Measurements from ENCODE around the gene OGDHL. TPM values are rescaled to one million over a fixed set of nuclear protein-coding genes. Genes with fewer than 3 reads are reported as not detected.

OGDHL gene
- under 1 TPM; 0.40 to 0.68 TPM for total RNA-seq

DNA sequence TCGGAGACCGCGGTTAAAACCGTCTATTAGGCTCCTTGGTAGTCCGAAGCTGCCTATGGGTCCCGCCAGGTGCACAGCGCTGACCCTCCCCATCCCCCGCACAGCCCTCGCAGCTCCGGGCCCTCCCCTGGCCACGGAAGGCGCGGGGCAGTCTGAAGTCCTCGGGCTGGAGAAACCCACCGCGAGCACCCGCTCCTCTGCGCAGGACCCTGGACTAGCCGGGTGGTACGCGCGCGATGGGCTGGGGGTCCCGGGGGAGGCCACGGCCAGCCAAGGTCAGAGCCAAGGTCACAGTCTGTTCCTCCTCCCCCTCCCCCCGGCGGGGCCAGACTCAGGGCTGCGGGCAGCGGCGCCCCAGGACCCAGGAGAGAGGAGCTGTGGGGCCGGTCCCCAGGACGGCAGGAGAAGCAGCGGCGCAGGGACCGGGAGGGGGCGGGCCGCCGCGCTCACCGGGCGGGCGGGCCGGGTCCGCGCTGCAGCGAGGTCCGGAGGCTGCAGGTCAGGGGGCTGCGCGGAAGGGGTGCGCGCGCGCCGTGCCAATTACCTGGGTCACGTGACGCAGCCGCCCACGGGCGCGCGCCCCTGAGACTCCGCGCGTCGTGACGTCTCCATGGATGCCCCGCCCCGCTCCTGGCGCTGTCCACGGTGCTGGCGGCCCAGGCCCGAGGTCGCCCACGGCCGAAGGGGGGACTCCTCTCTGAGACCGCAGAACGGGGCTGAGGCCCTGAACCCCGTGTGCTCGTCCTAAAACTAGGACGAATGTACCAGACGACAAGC, at the start of gene OGDHL:
TSS of gene OGDHL (minus strand) at position 535 of the 777 bp plus-strand sequence. CDS start 3,731 bp downstream, outside the sequence.
- H3K9me3 Mint-ChIP-seq: peaks cover 5% of the 10 kb centered on the region
- POLR2A ChIA-PET: no interaction called here
- DNase-seq (peak; percentile 73), ATAC-seq (peak; percentile 90)
- CTCF ChIA-PET: no interaction called here
- H3K36me3 Mint-ChIP-seq (ENCODE audit: low read depth): no peaks in the 10 kb centered on the region
- H3K4me3 Mint-ChIP-seq: peak within 1 kb of the TSS; percentile 40
- intact Hi-C loops (cut with micrococcal nuclease): loop anchor here (10.0 kb wide), 1 partner anchor 157 kb away; no protein-coding TSS in a partner anchor
- TF ChIP-seq, protein P1, sequence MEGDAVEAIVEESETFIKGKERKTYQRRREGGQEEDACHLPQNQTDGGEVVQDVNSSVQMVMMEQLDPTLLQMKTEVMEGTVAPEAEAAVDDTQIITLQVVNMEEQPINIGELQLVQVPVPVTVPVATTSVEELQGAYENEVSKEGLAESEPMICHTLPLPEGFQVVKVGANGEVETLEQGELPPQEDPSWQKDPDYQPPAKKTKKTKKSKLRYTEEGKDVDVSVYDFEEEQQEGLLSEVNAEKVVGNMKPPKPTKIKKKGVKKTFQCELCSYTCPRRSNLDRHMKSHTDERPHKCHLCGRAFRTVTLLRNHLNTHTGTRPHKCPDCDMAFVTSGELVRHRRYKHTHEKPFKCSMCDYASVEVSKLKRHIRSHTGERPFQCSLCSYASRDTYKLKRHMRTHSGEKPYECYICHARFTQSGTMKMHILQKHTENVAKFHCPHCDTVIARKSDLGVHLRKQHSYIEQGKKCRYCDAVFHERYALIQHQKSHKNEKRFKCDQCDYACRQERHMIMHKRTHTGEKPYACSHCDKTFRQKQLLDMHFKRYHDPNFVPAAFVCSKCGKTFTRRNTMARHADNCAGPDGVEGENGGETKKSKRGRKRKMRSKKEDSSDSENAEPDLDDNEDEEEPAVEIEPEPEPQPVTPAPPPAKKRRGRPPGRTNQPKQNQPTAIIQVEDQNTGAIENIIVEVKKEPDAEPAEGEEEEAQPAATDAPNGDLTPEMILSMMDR (IDR thresholded peaks at IDR 0.05): no peak
- H3K27ac Mint-ChIP-seq: no peak within 1 kb of the TSS
- H3K27me3 Mint-ChIP-seq: peaks cover 34% of the 10 kb centered on the region
- H3K4me1 Mint-ChIP-seq (ENCODE audit: low read depth): no peaks in the 10 kb centered on the region

DNA sequence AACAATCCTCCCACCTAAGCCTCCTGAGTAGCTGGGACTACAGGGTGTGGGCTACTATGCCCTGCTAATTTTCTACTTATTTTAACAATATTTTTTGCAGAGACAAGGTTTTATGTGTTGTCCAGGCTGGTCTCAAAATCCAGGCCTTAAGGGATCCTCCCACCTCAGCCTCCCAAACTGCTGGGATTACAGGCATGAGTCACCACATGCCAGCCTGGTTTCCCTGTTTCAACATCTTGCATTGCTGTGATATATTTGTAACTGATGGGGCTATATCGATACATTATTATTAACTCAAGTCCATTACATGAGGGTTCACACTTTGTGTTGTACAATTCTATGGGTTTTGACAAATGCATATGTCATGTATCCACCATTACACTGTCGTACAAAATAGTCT, 41.9 kb upstream of the OGDHL start:
- DNase-seq: no peak
- intact Hi-C loops (cut with micrococcal nuclease): no loop called here
- no peak for ATAC-seq
- CTCF ChIA-PET: no interaction called here
- no peak overlapping the region for H3K4me3 Mint-ChIP-seq
- H3K27ac Mint-ChIP-seq: no peak overlapping the region
- H3K27me3 Mint-ChIP-seq: peaks cover 3% of the 10 kb centered on the region
- TF ChIP-seq, protein P1 (IDR thresholded peaks at IDR 0.05): no peak
- no peaks in the 10 kb centered on the region for H3K4me1 Mint-ChIP-seq (ENCODE audit: low read depth)
- H3K9me3 Mint-ChIP-seq: peaks cover 2% of the 10 kb centered on the region
- no peaks in the 10 kb centered on the region for H3K36me3 Mint-ChIP-seq (ENCODE audit: low read depth)
- POLR2A ChIA-PET: no interaction called here

DNA sequence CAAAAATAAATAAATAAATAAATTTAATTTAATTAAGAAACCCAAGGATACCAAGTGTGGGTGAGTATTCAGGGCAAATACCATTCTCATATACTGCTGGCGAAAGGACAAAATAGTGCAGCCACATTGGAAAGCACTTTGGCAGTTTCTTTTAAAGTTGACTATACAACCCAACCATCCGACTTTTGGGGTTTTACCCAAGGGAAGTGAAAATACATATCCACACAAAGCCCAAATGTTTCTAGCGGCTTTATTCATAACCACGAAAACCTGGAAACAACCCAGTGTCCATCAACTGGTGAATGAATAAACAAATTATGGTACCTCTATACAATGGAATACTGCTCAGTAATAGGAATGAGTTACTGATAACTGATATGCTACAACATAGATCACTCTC, 36.2 kb upstream of the OGDHL start:
- no peaks in the 10 kb centered on the region for H3K36me3 Mint-ChIP-seq (ENCODE audit: low read depth)
- intact Hi-C loops (cut with micrococcal nuclease): no loop called here
- ChIA-PET POLR2A (no interaction called here), CTCF (no interaction called here)
- H3K9me3 Mint-ChIP-seq: no peaks in the 10 kb centered on the region
- TF ChIP-seq, protein P1 (IDR thresholded peaks at IDR 0.05): no peak
- no peak overlapping the region for H3K27ac Mint-ChIP-seq
- H3K4me3 Mint-ChIP-seq: no peak overlapping the region
- DNase-seq (no peak), ATAC-seq (no peak)
- peaks cover 2% of the 10 kb centered on the region for H3K27me3 Mint-ChIP-seq
- no peaks in the 10 kb centered on the region for H3K4me1 Mint-ChIP-seq (ENCODE audit: low read depth)

DNA sequence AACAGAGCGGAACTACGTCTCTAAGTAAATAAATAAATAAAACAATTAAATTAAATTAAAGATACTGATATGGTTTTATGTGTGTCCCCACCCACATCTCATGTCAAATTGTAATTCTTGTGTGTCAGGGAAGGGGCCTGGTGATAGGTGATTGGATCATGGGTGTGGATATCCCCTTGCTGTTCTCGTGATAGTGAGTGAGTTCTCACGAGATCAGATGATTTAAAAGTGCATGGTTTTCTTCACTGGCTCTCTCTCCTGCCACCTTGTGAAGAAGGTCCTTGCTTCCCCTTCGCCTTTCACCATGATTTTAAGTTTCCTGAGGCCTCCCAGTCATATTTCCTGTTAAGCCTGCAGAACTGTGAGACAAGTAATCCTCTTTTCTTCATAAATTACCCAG, 29.0 kb upstream of the OGDHL start:
- intact Hi-C loops (cut with micrococcal nuclease): no loop called here
- Mint-ChIP-seq H3K27me3 (peaks cover 2% of the 10 kb centered on the region), H3K27ac (no peak overlapping the region), H3K36me3 (ENCODE audit: low read depth) (no peaks in the 10 kb centered on the region), H3K9me3 (no peaks in the 10 kb centered on the region), H3K4me1 (ENCODE audit: low read depth) (no peaks in the 10 kb centered on the region), H3K4me3 (no peak overlapping the region)
- no peak for ATAC-seq
- TF ChIP-seq, protein P1 (IDR thresholded peaks at IDR 0.05): no peak
- ChIA-PET CTCF (no interaction called here), POLR2A (no interaction called here)
- DNase-seq: no peak

DNA sequence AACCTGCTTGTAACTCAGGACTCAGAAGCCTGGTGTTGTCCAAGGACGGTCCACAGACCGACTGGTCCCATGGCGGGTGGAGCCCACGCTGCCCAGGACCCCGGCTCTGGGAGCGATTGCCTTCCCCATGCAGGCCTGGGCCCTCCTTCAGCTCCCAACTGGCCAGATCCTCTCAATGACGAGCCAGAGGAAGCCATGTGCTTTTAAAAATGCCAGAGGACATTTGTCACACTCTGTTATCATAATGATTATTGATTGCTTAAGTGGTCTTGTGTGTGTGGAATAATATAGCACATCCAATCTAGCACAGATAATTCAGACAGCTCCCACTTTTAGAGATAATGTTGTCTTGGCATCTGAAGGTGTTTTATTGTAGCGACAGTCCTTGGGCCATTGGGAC, 22.6 kb upstream of the OGDHL start:
- H3K9me3 Mint-ChIP-seq: no peaks in the 10 kb centered on the region
- ATAC-seq (no peak), DNase-seq (no peak)
- no peak overlapping the region for H3K4me3 Mint-ChIP-seq
- H3K36me3 Mint-ChIP-seq (ENCODE audit: low read depth): no peaks in the 10 kb centered on the region
- H3K27ac Mint-ChIP-seq: no peak overlapping the region
- intact Hi-C loops (cut with micrococcal nuclease): no loop called here
- ChIA-PET CTCF (no interaction called here), POLR2A (no interaction called here)
- H3K4me1 Mint-ChIP-seq (ENCODE audit: low read depth): no peaks in the 10 kb centered on the region
- H3K27me3 Mint-ChIP-seq: peaks cover 3% of the 10 kb centered on the region
- TF ChIP-seq, protein P1 (IDR thresholded peaks at IDR 0.05): no peak

All from activated CD8-positive, alpha-beta T cell treated with anti-CD3 and anti-CD28 coated beads for 36 hours (primary cell).